Keratinocyte (primary cell): ENCODE data around the gene COPS8.

Experiments
- CTCF ChIP-seq, 3 experiments: IDR thresholded peaks in 1 of 3; conservative IDR thresholded peaks in 1 of 3; optimal IDR thresholded peaks in 1 of 3; 2 replicates in 2 of 3; 3 replicates in 1 of 3; pipeline versions ENCODE3 to v1.5.1; 2011; ENCODE audit warnings: low read length in 3 of 3, mild to moderate bottlenecking in 3 of 3, moderate library complexity in 2 of 3, control low read depth in 1 of 3, inconsistent platforms in 1 of 3; ENCODE audit not compliant: insufficient read depth in 2 of 3; ENCODE audit errors: extremely low read depth in 1 of 3
- EZH2 ChIP-seq: IDR thresholded peaks from one replicate; pipeline ENCODE4 v1.6.1; 2012; ENCODE audit warnings: inconsistent platforms, mild to moderate bottlenecking, low read length, moderate library complexity

- TF ChIP-seq CTCF (optimal IDR thresholded peaks at IDR 0.05 in 1 of 3, IDR thresholded peaks at IDR 0.05 in 1 of 3, conservative IDR thresholded peaks at IDR 0.05 in 1 of 3; ENCODE audit: extremely low read depth in 1 of 3, insufficient read depth in 2 of 3, low read length in 3 of 3) (no peak), EZH2 (no peak)
These were observed 53.5 kb downstream of the COPS8 start for GRCh38 chr2:237139123-237139675.
